Neural cell (in vitro differentiated cells): ENCODE data around the gene SPECC1L.
"Not testable (repeated sequence)": the region's sequence is repeated elsewhere in the genome, so short reads cannot be mapped to it uniquely, and the experiment has no call there.

Source experiments
- CTCF ChIP-seq: fragments of 450-650 bp; IDR thresholded peaks from 2 replicates; pipeline ENCODE4 v1.5.1; 2014; ENCODE audit warnings: antibody characterized with exemption, mild to moderate bottlenecking, moderate library complexity; ENCODE audit not compliant: poor library complexity, severe bottlenecking
- EP300 ChIP-seq: fragments of 450-650 bp; conservative IDR thresholded peaks from 2 replicates; pipeline ENCODE4 v1.6.1; 2014; ENCODE audit warnings: antibody characterized with exemption, mild to moderate bottlenecking, moderate library complexity; ENCODE audit not compliant: poor library complexity, severe bottlenecking
- EZH2 ChIP-seq: fragments of 200-600, 300-800 bp; shearing (Covaris generic), sonication (generic); IDR thresholded peaks from 2 replicates; pipeline ENCODE4 v1.6.1; 2014; ENCODE audit warnings: antibody characterized with exemption, low read length, borderline replicate concordance, mild to moderate bottlenecking; ENCODE audit not compliant: insufficient read depth, poor library complexity, severe bottlenecking
- MXI1 ChIP-seq: fragments of 450-650 bp; conservative IDR thresholded peaks from 2 replicates; pipeline ENCODE4 v1.6.1; 2014; ENCODE audit warnings: antibody characterized with exemption, mild to moderate bottlenecking; ENCODE audit not compliant: poor library complexity, severe bottlenecking
- POLR2AphosphoS5 ChIP-seq: IDR thresholded peaks from 2 replicates; pipeline ENCODE4 v1.6.1; 2012
- RAD21 ChIP-seq: fragments of 450-650 bp; conservative IDR thresholded peaks from 2 replicates; pipeline ENCODE4 v1.6.1; 2014; ENCODE audit warnings: antibody characterized with exemption, mild to moderate bottlenecking, moderate library complexity
- SMC3 ChIP-seq: fragments of 450-650 bp; conservative IDR thresholded peaks from 2 replicates; pipeline ENCODE4 v1.6.1; 2014; ENCODE audit warnings: antibody characterized with exemption, mild to moderate bottlenecking, moderate library complexity; ENCODE audit not compliant: poor library complexity
- TAF1 ChIP-seq: IDR thresholded peaks from 2 replicates; pipeline ENCODE4 v1.6.1; 2012; ENCODE audit warnings: low read depth

DNA sequence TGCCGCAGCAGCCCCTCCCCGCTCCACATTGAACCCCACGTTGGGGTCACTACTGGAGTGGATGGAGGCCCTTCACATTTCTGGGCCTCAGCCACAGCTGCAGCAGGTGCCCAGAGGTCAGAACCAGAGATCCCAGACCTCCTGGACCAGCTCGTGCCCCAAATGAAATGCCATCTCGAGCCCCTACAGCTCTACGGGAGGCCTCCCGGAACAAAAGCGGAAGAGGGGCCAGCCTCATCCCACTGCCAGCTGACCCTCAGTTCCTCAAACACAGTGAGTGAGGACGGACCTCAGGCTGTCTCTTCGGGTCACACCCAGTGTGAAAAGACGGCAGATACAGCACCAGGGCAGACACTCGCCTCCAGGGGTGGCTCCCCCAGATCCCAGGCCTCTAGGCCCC, 17.5 kb upstream of the SPECC1L start:
- TF ChIP-seq CTCF, EZH2, EP300, SMC3, TAF1, RAD21, POLR2AphosphoS5, MXI1: not testable (repeated sequence)
